HepG2 (cell line): ENCODE measurements around the gene RALB. TPM values are rescaled to one million over a fixed set of nuclear protein-coding genes. Genes with fewer than 3 reads are reported as not detected.

Experiments used
- ATF7-NPFF ChIP-seq: sonication (generic); formaldehyde crosslinking; IDR thresholded peaks from 2 replicates; pipeline ENCODE4 v1.8.1; 2023; ENCODE audit warnings: mild to moderate bottlenecking, low read depth, missing genetic modification reagents, moderate library complexity
- BCLAF1 ChIP-seq: fragments of 450-650 bp; IDR thresholded peaks from 2 replicates; pipeline ENCODE4 v1.6.1; 2017; ENCODE audit warnings: mild to moderate bottlenecking
- CCAR2 ChIP-seq: fragments of 200-400 bp; formaldehyde crosslinking; optimal IDR thresholded peaks from 2 replicates; pipeline ENCODE3; 2018; ENCODE audit warnings: low read depth, mild to moderate bottlenecking, low read length, moderate library complexity
- FOXA3 ChIP-seq: IDR thresholded peaks from 2 replicates; pipeline ENCODE4 v1.6.1; 2016; ENCODE audit warnings: missing genetic modification reagents, missing compliant biosample characterization
- FOXP1 ChIP-seq, 2 experiments: fragments of 450-650 bp in 1 of 2; IDR thresholded peaks; 2 replicates each; pipeline ENCODE4 v1.6.1; 2017 to 2018; ENCODE audit warnings: antibody characterized with exemption in 1 of 2
- HNRNPLL ChIP-seq: fragments of 200-400 bp; formaldehyde crosslinking; IDR thresholded peaks from 2 replicates; pipeline ENCODE4 v1.6.1; 2017; ENCODE audit warnings: mild to moderate bottlenecking, low read depth, low read length; ENCODE audit not compliant: poor library complexity, severe bottlenecking
- KIAA2018 ChIP-seq: sonication (generic); formaldehyde crosslinking; IDR thresholded peaks from 2 replicates; pipeline ENCODE4 v1.5.0; 2020; ENCODE audit warnings: mild to moderate bottlenecking, missing genetic modification reagents, borderline replicate concordance
- MEF2D ChIP-seq: sonication (generic); formaldehyde crosslinking; IDR thresholded peaks from 2 replicates; pipeline ENCODE4 v1.5.1; 2020; ENCODE audit warnings: mild to moderate bottlenecking, missing genetic modification reagents
- REL ChIP-seq: sonication (generic); formaldehyde crosslinking; conservative IDR thresholded peaks from 2 replicates; pipeline ENCODE4 v1.8.0; 2022; ENCODE audit warnings: mild to moderate bottlenecking, missing genetic modification reagents, moderate library complexity
- TEAD3 ChIP-seq: optimal IDR thresholded peaks from 2 replicates; pipeline ENCODE3; 2016; ENCODE audit warnings: borderline replicate concordance
- ZNF563 ChIP-seq: sonication (generic); formaldehyde crosslinking; IDR thresholded peaks from 2 replicates; pipeline ENCODE4 v1.8.0; 2022; ENCODE audit warnings: mild to moderate bottlenecking, moderate library complexity, missing genetic modification reagents
- ZNF709 ChIP-seq: sonication (generic); formaldehyde crosslinking; IDR thresholded peaks from 2 replicates; pipeline ENCODE4 v1.5.0; 2020; ENCODE audit warnings: mild to moderate bottlenecking, missing genetic modification reagents
- ZNF780A ChIP-seq: sonication (generic); formaldehyde crosslinking; IDR thresholded peaks from 2 replicates; pipeline ENCODE4 v1.8.0; 2022; ENCODE audit warnings: mild to moderate bottlenecking, missing genetic modification reagents, moderate library complexity
- ZNF839 ChIP-seq: sonication (generic); formaldehyde crosslinking; IDR thresholded peaks from 2 replicates; pipeline ENCODE4 v1.4.0; 2020; ENCODE audit warnings: missing genetic modification reagents, mild to moderate bottlenecking, borderline replicate concordance
- polyA plus RNA-seq, 8 experiments: library from polyadenylated mRNA; depleted of rRNA in 3 of 8; stranded (reverse) in 7 of 8; unstranded in 1 of 8; fragments of >200 nt; fragmentation: Illumina TruSeq in 4 of 8; extraction: Trizol in 4 of 8; gene quantifications; 2 replicates each; pipeline versions ENCODE4 v1.2.1 to v1.2.3, GENCODE V29; 2011 to 2016; ENCODE audit warnings: low read depth in 4 of 8, missing spikeins in 1 of 8, mixed read lengths in 1 of 8; ENCODE audit not compliant: insufficient read depth in 1 of 8
- total RNA-seq, 5 experiments: library from RNA; depleted of rRNA; stranded (reverse); fragments of >200 nt; fragmentation: Illumina TruSeq; extraction: Trizol; gene quantifications; 2 replicates each; pipeline ENCODE4 v1.2.3, GENCODE V29; 2016; ENCODE audit warnings: low read depth in 1 of 5
- TF ChIP-seq, protein P1 (sequence below): sonication (generic); formaldehyde crosslinking; IDR thresholded peaks from 2 replicates; pipeline ENCODE4 v1.5.0; 2020; ENCODE audit warnings: missing genetic modification reagents

RALB gene
- total and polyA plus RNA-seq, 2 of the 13 experiments (the other 11 are each of a cell fraction or from before 2014, with no cell fraction given): 37.8 to 43.2 TPM

GRCh38 chr2:120283649-120284048, 31.0 kb downstream of the RALB start (continued):
- TF ChIP-seq BCLAF1 (no peak), KIAA2018 (no peak), FOXP1 (IDR thresholded peaks at IDR 0.05) (no peak), FOXP1 (CRISPR knock-in tag; IDR thresholded peaks at IDR 0.05) (0 out of 2 replicates have a peak, but pooled peaks have one; percentile 40), TEAD3 (CRISPR knock-in tag) (peak; percentile 32), ATF7-NPFF (CRISPR knock-in tag) (no peak), FOXA3 (peak; percentile 20; the same call in 1 of the 2 replicates), ZNF563 (CRISPR knock-in tag) (no peak), REL (CRISPR knock-in tag) (no peak), ZNF780A (no peak), ZNF839 (no peak), ZNF709 (CRISPR knock-in tag) (no peak), HNRNPLL (no peak), CCAR2 (no peak), MEF2D (no peak)
- TF ChIP-seq, protein P1, sequence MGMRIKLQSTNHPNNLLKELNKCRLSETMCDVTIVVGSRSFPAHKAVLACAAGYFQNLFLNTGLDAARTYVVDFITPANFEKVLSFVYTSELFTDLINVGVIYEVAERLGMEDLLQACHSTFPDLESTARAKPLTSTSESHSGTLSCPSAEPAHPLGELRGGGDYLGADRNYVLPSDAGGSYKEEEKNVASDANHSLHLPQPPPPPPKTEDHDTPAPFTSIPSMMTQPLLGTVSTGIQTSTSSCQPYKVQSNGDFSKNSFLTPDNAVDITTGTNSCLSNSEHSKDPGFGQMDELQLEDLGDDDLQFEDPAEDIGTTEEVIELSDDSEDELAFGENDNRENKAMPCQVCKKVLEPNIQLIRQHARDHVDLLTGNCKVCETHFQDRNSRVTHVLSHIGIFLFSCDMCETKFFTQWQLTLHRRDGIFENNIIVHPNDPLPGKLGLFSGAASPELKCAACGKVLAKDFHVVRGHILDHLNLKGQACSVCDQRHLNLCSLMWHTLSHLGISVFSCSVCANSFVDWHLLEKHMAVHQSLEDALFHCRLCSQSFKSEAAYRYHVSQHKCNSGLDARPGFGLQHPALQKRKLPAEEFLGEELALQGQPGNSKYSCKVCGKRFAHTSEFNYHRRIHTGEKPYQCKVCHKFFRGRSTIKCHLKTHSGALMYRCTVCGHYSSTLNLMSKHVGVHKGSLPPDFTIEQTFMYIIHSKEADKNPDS (CRISPR knock-in tag): no peak
